Liver (tissue), 9 donors: ENCODE measurements around the gene SYNDIG1. TPM values are rescaled to one million over a fixed set of nuclear protein-coding genes. Genes with fewer than 3 reads are reported as not detected.
A peak's percentile ranks its signal among the peaks of the same experiment; 100 is the strongest.

Experiments
- DNase-seq: peaks from one replicate; pipeline ENCODE4 v3.0.0-alpha.2; 2017; ENCODE audit warnings: low spot score
- H3K27ac ChIP-seq, 2 donors: one replicate each; pipeline ENCODE4 v1.7.0; 2013; ENCODE audit warnings: inconsistent platforms in 2 of 2, low read length in 2 of 2, control low read depth in 1 of 2, low read depth in 1 of 2, mild to moderate bottlenecking in 1 of 2
- H3K27me3 ChIP-seq, 4 donors: one replicate each; pipeline versions ENCODE4 v1.6.1 to v1.7.0; 2013; ENCODE audit warnings: low read length in 3 of 4, inconsistent platforms in 1 of 4, mild to moderate bottlenecking in 1 of 4, moderate library complexity in 1 of 4; ENCODE audit not compliant: control insufficient read depth in 4 of 4, insufficient read depth in 4 of 4
- H3K36me3 ChIP-seq, 4 donors: one replicate each; pipeline versions ENCODE4 v1.6.1 to v1.7.0; 2013; ENCODE audit warnings: low read length in 3 of 4, mild to moderate bottlenecking in 3 of 4, low read depth in 1 of 4, moderate library complexity in 1 of 4; ENCODE audit not compliant: control insufficient read depth in 4 of 4, insufficient read depth in 3 of 4
- H3K4me1 ChIP-seq, 4 donors: one replicate each; pipeline versions ENCODE4 v1.6.1 to v1.7.0; 2013; ENCODE audit warnings: low read length in 3 of 4, mild to moderate bottlenecking in 3 of 4, moderate library complexity in 1 of 4; ENCODE audit not compliant: control insufficient read depth in 4 of 4, insufficient read depth in 4 of 4
- H3K4me3 ChIP-seq, 3 donors: one replicate each; pipeline versions ENCODE4 v1.6.1 to v1.7.0; 2013; ENCODE audit warnings: low read length in 3 of 3, control low read depth in 1 of 3, low read depth in 1 of 3, mild to moderate bottlenecking in 1 of 3
- H3K9ac ChIP-seq, 2 donors: one replicate each; pipeline ENCODE4 v1.7.0; 2013; ENCODE audit warnings: low read length in 2 of 2, mild to moderate bottlenecking in 2 of 2, moderate library complexity in 2 of 2, control low read depth in 1 of 2, low read depth in 1 of 2
- H3K9me3 ChIP-seq, 4 donors: one replicate each; pipeline versions ENCODE4 v1.6.1 to v1.7.0; 2013; ENCODE audit warnings: low read length in 3 of 4; ENCODE audit not compliant: control insufficient read depth in 4 of 4
- ATF3 ChIP-seq: IDR thresholded peaks from 2 replicates; pipeline ENCODE4 v1.6.1; 2016; ENCODE audit warnings: antibody characterized with exemption
- EGR1 ChIP-seq, 2 donors: IDR thresholded peaks; 2 replicates each; pipeline ENCODE4 v1.6.1; 2016 to 2018; ENCODE audit warnings: antibody characterized with exemption in 2 of 2, low read depth in 2 of 2
- FOXA1 ChIP-seq: IDR thresholded peaks from 2 replicates; pipeline ENCODE4 v1.6.1; 2016; ENCODE audit warnings: antibody characterized with exemption
- GABPA ChIP-seq, 2 donors: IDR thresholded peaks in 1 of 2; conservative IDR thresholded peaks in 1 of 2; 2 replicates each; pipeline ENCODE4 v1.6.1; 2016; ENCODE audit warnings: antibody characterized with exemption in 2 of 2, mild to moderate bottlenecking in 1 of 2, moderate library complexity in 1 of 2
- HNF4A ChIP-seq, 2 donors: conservative IDR thresholded peaks; 2 replicates each; pipeline ENCODE4 v1.6.1; 2016; ENCODE audit warnings: antibody characterized with exemption in 2 of 2, mild to moderate bottlenecking in 2 of 2
- HNF4G ChIP-seq: IDR thresholded peaks from 2 replicates; pipeline ENCODE4 v1.6.1; 2016; ENCODE audit warnings: antibody characterized with exemption
- JUND ChIP-seq, 2 donors: IDR thresholded peaks; 2 replicates each; pipeline ENCODE4 v1.6.1; 2016; ENCODE audit warnings: antibody characterized with exemption in 2 of 2
- NR2F2 ChIP-seq: IDR thresholded peaks from 2 replicates; pipeline ENCODE4 v1.6.1; 2016; ENCODE audit warnings: antibody characterized with exemption
- RAD21 ChIP-seq, 2 donors: IDR thresholded peaks; 2 replicates each; pipeline ENCODE4 v1.6.1; 2016; ENCODE audit warnings: antibody characterized with exemption in 2 of 2, mild to moderate bottlenecking in 2 of 2
- REST ChIP-seq: IDR thresholded peaks from 2 replicates; pipeline ENCODE4 v1.6.1; 2016; ENCODE audit warnings: antibody characterized with exemption, mild to moderate bottlenecking
- RXRA ChIP-seq, 2 donors: IDR thresholded peaks; 2 replicates each; pipeline ENCODE4 v1.6.1; 2017 to 2018; ENCODE audit warnings: antibody characterized with exemption in 2 of 2, mild to moderate bottlenecking in 1 of 2
- TAF1 ChIP-seq: conservative IDR thresholded peaks from 2 replicates; pipeline ENCODE4 v1.6.1; 2016; ENCODE audit warnings: antibody characterized with exemption, mild to moderate bottlenecking
- YY1 ChIP-seq: IDR thresholded peaks from 2 replicates; pipeline ENCODE4 v1.6.1; 2016; ENCODE audit warnings: antibody characterized with exemption, mild to moderate bottlenecking
- WGBS: extraction: QIAGEN DNeasy Blood & Tissue Kit; methylation state at CpG from one replicate; pipeline ENCODE4 v1.1.7; 2013; 5-methylcytosine and 5-hydroxymethylcytosine counted together
- polyA plus RNA-seq, 2 donors: library from polyadenylated mRNA; stranded (reverse) in 1 of 2; unstranded in 1 of 2; fragments of 200-250 nt in 1 of 2; fragments of >200 nt in 1 of 2; fragmentation: Nextera tagmentation in 1 of 2; extraction: Ambion mirVana in 1 of 2; gene quantifications; one replicate each; pipeline versions ENCODE4 v1.2.1 to v1.2.3, GENCODE V29; 2013 to 2015
- total RNA-seq, 2 donors: library from RNA; depleted of rRNA; stranded (reverse); fragments of >200 nt; gene quantifications; one replicate each; pipeline ENCODE4 v1.2.3, GENCODE V29; 2014
- TF ChIP-seq, protein P1 (sequence below): fragments of 150-350 bp; IDR thresholded peaks from 2 replicates; pipeline ENCODE4 v1.5.1; 2017; ENCODE audit warnings: improper control_type of control experiment, low read depth, low read length; ENCODE audit not compliant: missing input control
- TF ChIP-seq, protein P2 (sequence below): IDR thresholded peaks from 2 replicates; pipeline ENCODE4 v1.6.1; 2016; ENCODE audit warnings: antibody characterized with exemption
- donor health status: healthy.
- donor health status: healthy.
- donor health status: healthy.
- donor health status: healthy.
- donor health status: healthy.

The SYNDIG1 gene
- total and polyA plus RNA-seq, 4 donors, result 0.05 to 0.08 TPM; not detected in 2

- no peaks in the 10 kb centered on the region for H3K9me3 ChIP-seq
- no peaks in the 10 kb centered on the region for H3K36me3 ChIP-seq
- DNase-seq, result no peak
- H3K4me1 ChIP-seq, result no peaks in the 10 kb centered on the region
- H3K4me3 ChIP-seq, result no peak overlapping the region
- H3K27me3 ChIP-seq, result no peaks in the 10 kb centered on the region
- no peak for TF ChIP-seq NR2F2
- no peak for TF ChIP-seq YY1
- no peak overlapping the region for H3K9ac ChIP-seq
- H3K27ac ChIP-seq, result no peak overlapping the region
- 84% methylated on average over 6 of the region's 6 CpGs for WGBS
Measured at GRCh38 chr20:24573557-24573956, 104.1 kb downstream of the SYNDIG1 start.

DNA sequence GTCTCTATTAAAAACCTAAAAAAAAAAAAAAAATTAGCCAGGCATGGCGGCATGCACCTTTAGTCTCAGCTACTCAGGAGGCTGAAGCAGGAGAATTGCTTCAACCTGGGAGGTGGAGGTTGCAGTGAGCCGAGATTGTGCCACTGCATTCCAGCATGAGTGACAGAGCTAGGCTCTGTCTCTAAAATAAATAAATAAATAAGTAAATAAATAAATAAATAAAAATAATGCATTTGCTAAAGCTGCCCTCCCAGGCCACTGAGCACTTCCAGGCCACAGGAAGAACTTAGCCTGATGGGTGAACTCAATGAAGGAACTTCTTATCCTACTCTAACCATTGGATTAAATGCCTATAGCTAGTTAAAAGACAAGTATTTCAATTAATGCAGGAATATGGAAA is 104.9 kb downstream of the SYNDIG1 start:
- H3K36me3 ChIP-seq, result no peaks in the 10 kb centered on the region
- no peak for TF ChIP-seq REST
- TF ChIP-seq JUND (IDR thresholded peaks at IDR 0.05), result no peak
- TF ChIP-seq, protein P1, sequence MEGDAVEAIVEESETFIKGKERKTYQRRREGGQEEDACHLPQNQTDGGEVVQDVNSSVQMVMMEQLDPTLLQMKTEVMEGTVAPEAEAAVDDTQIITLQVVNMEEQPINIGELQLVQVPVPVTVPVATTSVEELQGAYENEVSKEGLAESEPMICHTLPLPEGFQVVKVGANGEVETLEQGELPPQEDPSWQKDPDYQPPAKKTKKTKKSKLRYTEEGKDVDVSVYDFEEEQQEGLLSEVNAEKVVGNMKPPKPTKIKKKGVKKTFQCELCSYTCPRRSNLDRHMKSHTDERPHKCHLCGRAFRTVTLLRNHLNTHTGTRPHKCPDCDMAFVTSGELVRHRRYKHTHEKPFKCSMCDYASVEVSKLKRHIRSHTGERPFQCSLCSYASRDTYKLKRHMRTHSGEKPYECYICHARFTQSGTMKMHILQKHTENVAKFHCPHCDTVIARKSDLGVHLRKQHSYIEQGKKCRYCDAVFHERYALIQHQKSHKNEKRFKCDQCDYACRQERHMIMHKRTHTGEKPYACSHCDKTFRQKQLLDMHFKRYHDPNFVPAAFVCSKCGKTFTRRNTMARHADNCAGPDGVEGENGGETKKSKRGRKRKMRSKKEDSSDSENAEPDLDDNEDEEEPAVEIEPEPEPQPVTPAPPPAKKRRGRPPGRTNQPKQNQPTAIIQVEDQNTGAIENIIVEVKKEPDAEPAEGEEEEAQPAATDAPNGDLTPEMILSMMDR, result no peak
- TF ChIP-seq EGR1 (IDR thresholded peaks at IDR 0.05; ENCODE audit: low read depth in 2 of 2), result no peak
- no peak for TF ChIP-seq TAF1
- TF ChIP-seq, protein P2, sequence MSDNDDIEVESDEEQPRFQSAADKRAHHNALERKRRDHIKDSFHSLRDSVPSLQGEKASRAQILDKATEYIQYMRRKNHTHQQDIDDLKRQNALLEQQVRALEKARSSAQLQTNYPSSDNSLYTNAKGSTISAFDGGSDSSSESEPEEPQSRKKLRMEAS, result no peak
- TF ChIP-seq HNF4G, result no peak
- TF ChIP-seq ATF3, result no peak
- no peak for TF ChIP-seq RAD21 (IDR thresholded peaks at IDR 0.05)
- TF ChIP-seq GABPA (IDR thresholded peaks at IDR 0.05 in 1 of 2, conservative IDR thresholded peaks at IDR 0.05 in 1 of 2), result no peak
- no peak overlapping the region for H3K9ac ChIP-seq
- H3K27ac ChIP-seq, result no peak overlapping the region
- WGBS, result 84% methylated on average over 2 of the region's 2 CpGs
- no peaks in the 10 kb centered on the region for H3K4me1 ChIP-seq
- DNase-seq, result no peak
- no peak overlapping the region for H3K4me3 ChIP-seq
- H3K9me3 ChIP-seq, result no peaks in the 10 kb centered on the region
- no peaks in the 10 kb centered on the region for H3K27me3 ChIP-seq

DNA sequence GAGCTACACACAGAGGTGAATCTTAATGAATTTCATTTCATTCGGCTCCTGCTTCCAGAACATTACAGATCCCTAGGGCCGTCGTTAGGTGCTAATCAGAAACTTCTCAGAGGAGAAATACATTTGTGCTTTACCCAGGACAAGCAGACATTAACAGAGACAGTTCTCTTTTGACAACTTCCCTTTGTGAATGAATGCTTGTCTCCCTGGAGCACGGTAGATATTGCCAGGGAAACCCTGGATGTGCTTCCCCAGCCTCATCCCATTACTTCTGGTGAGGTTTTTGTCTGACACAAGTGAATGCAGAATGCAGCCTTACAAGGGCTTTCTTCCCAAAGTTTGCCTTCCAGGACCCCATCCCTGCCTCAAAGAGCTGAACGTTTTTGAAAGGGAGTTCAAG is 105.4 kb downstream of the SYNDIG1 start:
- WGBS, result 74% methylated on average over 5 of the region's 5 CpGs
- Histone ChIP-seq H3K9ac (no peak overlapping the region), H3K4me1 (no peaks in the 10 kb centered on the region), H3K36me3 (no peaks in the 10 kb centered on the region), H3K27me3 (no peaks in the 10 kb centered on the region), H3K27ac (no peak overlapping the region), H3K9me3 (no peaks in the 10 kb centered on the region), H3K4me3 (no peak overlapping the region)
- DNase-seq, result peak; percentile 16
- TF ChIP-seq, protein P2, result no peak
- TF ChIP-seq YY1 (no peak), HNF4A (conservative IDR thresholded peaks at IDR 0.05) (no peak), RXRA (IDR thresholded peaks at IDR 0.05) (no peak), HNF4G (no peak), EGR1 (IDR thresholded peaks at IDR 0.05; ENCODE audit: low read depth in 2 of 2) (no peak), RAD21 (IDR thresholded peaks at IDR 0.05) (no peak), FOXA1 (no peak), GABPA (IDR thresholded peaks at IDR 0.05 in 1 of 2, conservative IDR thresholded peaks at IDR 0.05 in 1 of 2) (no peak), ATF3 (no peak)
- TF ChIP-seq, protein P1, result no peak
